ENCODE measurements around the gene NBEA.

NBEA gene

GRCh38 chr13:35694031-35694430, 752.0 kb downstream of the NBEA start:
- TF ChIP-seq, protein P1, sequence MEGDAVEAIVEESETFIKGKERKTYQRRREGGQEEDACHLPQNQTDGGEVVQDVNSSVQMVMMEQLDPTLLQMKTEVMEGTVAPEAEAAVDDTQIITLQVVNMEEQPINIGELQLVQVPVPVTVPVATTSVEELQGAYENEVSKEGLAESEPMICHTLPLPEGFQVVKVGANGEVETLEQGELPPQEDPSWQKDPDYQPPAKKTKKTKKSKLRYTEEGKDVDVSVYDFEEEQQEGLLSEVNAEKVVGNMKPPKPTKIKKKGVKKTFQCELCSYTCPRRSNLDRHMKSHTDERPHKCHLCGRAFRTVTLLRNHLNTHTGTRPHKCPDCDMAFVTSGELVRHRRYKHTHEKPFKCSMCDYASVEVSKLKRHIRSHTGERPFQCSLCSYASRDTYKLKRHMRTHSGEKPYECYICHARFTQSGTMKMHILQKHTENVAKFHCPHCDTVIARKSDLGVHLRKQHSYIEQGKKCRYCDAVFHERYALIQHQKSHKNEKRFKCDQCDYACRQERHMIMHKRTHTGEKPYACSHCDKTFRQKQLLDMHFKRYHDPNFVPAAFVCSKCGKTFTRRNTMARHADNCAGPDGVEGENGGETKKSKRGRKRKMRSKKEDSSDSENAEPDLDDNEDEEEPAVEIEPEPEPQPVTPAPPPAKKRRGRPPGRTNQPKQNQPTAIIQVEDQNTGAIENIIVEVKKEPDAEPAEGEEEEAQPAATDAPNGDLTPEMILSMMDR (IDR thresholded peaks at IDR 0.05), result no peak

DNA sequence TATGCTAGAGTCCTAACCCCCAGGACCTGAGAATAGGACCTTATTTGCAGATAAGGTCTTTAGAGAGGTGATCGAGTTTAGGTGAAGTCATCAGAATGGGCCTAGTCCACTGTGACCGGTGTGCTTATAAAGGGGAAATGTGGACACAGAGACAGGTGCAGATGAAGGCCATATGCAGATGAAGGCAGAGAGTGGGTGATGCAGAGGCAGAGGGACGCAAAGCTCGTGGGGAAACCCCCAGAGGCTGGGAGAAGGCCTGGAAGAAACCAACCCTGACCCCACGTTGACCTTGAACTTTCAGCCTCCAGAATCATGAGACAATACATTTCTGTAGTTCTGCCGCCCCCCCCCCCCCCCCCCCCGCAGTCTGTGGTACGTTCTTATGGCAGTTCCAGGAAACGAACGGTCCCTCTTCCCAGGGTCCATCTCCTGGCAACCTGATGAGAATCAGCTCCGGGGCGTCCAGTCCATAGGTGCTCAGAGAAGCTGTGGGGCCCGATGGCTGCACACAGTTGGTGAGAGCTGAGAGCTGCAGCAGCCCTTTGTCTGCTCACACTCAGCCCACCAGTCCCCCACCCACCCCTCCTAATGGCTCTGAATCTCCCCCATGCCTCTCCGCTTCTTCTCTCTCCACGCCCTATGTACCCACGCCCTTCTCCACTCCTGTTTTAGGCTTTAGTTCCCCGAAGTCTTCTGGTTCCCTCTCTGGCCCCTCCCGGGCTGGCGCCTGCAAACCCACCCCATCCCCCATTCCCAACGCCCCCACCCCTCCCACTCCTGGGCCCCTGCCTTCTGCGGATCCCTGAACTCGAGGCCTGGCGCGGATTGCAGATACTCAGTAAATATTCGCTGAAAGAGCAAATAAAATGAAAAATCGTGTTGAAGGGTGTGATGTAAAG, 752.7 kb downstream of the NBEA start:
- TF ChIP-seq, protein P1 (IDR thresholded peaks at IDR 0.05), result no peak

DNA sequence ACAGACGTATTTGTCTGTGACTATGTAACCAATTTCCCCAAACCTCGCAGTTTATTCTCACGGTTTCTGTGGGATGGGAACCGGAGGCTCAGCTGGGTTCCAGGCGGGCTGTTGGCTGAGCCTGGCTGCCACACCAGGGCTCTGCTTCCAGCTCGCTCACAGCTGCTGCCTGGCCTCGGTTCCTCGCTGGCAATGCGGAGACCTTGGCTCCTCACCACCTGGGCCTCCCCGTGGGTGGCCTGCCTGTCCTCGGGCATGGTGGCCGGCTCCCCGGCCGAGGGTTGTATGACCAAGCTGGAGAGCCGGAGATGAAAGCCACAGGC, 753.3 kb downstream of the NBEA start:
- TF ChIP-seq, protein P1 (IDR thresholded peaks at IDR 0.05), result no peak

- TF ChIP-seq, protein P1 (IDR thresholded peaks at IDR 0.05), result no peak
Observed at GRCh38 chr13:35697186-35697730, 755.2 kb downstream of the NBEA start.

DNA sequence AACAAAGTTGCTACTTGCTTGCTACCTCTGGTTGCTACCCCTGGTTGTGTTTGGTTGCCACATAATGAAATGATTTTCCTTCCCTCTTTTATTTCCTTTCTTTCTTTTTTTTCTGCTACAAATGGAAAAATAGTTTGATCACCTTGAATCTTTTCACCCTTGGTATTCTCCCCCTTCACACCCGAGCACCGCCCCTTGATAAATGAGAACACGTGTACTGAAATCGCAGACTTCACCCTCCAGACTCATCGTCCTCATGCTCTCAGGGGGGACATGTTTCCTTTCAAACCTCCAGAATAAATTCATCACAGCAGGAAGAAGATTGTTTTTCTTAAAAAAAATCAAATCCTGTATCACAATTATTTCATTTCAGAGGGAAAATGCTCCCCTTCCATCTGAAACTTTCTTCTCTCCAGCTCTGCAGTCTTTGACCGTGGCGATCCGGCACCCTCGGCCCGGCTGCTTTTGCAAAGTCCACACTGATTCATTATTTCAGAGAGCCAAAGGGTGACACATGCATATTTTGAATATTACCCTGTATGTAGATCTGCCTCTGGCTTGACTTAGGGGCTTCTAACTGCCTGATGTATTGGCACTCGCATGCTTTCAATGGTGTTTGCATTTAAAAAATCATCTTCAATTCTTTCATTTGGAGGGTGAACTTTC, 757.0 kb downstream of the NBEA start:
- TF ChIP-seq, protein P1 (IDR thresholded peaks at IDR 0.05), result no peak

DNA sequence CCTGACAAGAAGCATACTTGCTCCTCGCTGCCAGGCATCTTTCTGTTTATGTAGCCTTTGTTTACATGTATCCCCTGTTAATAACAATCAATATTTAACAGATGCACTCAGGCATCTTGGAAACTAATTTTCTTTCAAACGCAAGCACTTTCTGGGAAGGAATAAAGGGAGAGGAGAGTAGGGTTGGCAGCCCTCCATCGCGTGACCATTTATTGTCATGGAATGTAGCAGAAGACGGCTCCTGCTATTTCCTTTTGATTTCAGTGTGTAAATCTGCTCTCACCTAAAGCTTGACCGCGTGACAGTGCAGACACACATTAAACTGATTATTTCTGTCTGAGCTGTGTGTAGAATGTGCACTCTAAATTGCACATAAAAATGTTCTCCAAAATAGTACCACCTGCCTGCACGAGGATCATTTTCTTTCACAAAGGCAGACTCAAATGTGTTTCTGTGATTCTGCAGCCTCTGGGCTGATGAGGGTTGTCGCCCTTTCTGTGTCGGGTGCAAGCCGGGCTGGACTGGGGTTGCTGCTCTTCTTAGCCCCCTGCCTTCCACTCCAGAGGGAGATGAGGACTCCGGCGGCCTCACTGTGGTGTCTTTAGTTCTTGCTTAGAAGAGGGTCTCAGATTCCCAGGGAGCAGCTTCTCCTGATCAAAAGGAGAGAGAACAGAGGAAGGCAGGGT, 757.9 kb downstream of the NBEA start:
- TF ChIP-seq, protein P1 (IDR thresholded peaks at IDR 0.05), result no peak

DNA sequence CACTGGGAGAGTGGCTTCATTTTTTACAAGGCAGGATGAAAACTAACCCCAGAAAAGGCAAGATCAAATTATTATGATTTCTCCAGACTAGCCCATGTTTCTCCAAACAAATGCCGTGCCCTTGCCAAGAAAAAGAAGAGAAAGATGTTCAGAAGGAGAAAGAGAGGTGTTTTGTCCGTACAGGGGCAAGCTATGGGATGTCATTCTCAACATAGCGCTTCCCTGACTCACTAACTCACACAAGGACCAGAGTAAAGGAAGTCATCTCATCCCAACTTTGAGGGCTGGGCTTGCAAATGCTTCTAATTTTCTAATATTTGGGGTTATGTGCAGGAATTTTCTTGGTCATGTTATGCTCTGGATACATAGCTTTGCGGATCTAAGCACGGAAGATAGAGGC, 758.6 kb downstream of the NBEA start:
- TF ChIP-seq, protein P1 (IDR thresholded peaks at IDR 0.05), result no peak

All from LNCAP (cell line).